GM19372 (cell line): ENCODE data around the gene FNDC3B.
"Not testable (repeated sequence)": the region's sequence is repeated elsewhere in the genome, so short reads cannot be mapped to it uniquely, and the experiment has no call there.

Source experiments
- ATAC-seq: cut with Tn5 transposase; IDR thresholded peaks from one replicate; pipeline ENCODE4 v1.9.1; 2021; ENCODE audit warnings: mild to moderate bottlenecking, low read depth, moderate library complexity; ENCODE audit not compliant: unreplicated experiment

The FNDC3B gene

GRCh38 chr3:172247525-172248274 is 208.3 kb downstream of the FNDC3B start:
- ATAC-seq = no peak

DNA sequence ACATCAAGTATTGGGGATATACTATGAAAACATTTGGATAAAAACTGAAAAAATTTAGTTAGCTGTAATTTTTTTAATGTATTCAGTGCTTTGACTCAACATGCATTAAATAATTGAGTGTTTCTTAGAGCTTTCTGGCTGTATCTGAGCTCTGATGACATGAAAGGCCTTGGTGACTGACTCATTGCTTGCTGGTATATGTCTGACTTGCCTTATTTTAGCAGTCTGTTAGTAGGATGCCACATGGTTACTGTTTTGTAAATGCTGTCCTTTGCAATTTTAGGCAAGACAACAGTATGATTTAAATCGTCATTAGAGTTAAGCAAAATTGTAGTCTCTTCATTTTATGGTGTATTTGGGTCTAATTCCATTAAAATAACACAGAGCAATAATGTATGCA is 209.7 kb downstream of the FNDC3B start:
- no peak for ATAC-seq

DNA sequence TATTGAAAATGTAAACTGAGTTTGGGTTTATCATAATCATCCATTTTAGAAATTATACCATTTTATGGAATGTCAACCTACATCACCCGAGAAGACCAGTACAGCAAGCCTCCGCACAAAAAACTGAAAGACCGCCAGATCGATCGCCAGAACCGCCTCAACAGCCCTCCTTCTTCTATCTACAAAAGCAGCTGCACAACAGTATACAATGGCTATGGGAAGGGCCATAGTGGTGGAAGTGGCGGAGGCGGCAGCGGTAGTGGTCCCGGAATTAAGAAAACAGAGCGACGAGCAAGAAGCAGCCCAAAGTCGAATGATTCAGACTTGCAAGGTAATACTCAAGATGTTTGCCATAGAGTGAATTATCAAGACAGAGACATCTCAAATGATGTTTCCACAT is 211.8 kb downstream of the FNDC3B start:
- ATAC-seq = no peak

GRCh38 chr3:172253200-172253599 is 213.8 kb downstream of the FNDC3B start:
- ATAC-seq = no peak

DNA sequence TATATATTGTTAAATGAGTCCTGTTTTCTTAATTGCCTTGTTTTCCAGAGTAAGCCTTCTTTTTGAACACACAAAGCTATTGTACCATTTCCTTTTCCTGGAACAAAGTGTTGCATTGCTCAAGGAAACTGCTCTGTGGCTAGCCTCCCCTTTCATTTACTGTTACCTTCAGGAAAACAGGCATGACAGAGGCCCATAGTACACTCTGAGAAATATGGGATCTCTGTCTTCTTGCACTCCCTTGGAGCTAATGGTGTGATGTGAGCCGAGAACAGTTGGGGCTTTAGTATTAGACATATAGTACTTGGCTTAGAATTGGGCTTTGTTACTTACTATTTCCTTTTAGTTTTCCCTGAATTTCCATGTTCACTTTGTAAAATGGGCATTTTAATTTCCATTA is 215.2 kb downstream of the FNDC3B start:
- no peak for ATAC-seq

GRCh38 chr3:172255321-172255720 is 215.9 kb downstream of the FNDC3B start:
- not testable (repeated sequence) for ATAC-seq

- ATAC-seq = no peak
Measured at GRCh38 chr3:172256101-172256734, 216.8 kb downstream of the FNDC3B start.

DNA sequence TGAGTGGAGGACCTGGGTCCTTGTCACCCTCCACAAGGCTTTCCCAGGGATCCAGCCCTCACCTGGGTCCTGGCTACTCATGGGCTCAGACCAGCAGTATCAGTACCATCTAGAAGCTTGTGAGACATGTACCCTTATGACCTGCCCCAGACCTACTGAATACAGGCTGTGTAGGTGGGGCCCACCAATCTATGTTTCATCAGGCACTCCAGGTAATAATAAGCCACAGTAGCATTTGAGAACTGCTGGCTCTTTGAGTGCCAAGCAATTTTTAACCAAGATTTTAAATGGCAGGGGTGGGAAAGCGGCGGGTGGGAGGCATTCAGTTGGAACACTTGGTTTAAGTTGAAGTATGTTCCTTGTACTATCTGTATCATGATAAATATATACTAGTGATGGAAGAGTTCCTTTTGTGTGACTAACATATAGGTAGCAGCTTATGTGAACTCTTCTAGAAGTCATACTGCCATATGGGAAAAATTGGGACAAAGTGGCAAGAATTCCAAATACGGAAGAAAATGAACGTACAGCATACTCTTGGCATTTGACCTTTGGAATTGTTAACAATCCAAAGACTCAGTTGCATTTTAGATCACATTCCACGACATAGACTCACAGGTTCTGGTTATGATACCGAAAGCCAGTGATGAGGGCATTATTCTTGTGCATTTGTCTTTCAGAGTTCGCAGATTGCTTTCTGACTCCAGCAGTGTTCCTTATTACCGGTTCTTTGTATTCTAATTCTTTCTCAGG is 218.4 kb downstream of the FNDC3B start:
- no peak for ATAC-seq

DNA sequence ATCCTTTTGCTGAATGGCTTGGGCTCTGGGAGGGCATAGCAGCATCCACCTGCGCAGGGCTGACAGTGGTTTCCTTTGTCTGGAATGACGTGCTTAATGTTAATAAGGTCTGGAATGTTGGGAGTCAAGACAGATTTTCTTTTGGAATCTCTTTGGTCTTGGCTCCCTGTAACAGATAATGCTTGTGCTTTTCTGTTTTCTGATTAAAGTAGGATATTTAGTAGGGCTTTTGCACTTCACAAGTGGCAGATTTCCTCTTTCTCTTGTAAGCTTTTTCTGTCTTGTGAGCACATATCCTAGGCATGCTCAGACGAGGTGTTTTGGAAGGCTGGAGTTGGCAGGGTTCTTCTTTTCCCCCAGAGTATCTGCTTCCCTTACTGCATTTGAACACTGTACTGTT is 219.2 kb downstream of the FNDC3B start:
- no peak for ATAC-seq

GRCh38 chr3:172259111-172259541 is 219.7 kb downstream of the FNDC3B start:
- ATAC-seq = no peak

DNA sequence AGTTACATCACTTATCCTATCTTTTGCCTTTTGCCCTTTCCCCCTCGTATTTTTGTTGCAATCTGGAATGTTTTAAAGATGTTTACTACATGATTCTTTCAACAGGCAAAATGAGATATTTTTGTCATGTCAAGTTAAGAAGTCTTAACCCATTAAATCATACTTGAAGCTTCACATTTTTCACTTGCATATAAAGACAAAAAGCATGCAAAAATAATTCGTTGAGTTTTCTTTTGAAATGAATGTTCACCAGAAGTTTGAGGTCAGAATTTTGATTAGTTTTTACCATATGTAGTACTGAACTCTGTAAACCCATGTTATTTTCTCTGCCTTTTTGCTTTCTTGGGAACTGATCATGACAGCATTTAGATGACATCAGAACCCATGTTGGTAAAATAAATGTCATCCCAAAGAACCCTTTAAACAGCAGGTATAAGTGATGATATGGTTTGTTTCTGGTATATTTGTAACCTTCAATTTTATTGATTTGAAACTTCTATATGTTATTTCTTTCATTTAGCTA is 220.4 kb downstream of the FNDC3B start:
- no peak for ATAC-seq

GRCh38 chr3:172260381-172260780 is 221.0 kb downstream of the FNDC3B start:
- no peak for ATAC-seq

DNA sequence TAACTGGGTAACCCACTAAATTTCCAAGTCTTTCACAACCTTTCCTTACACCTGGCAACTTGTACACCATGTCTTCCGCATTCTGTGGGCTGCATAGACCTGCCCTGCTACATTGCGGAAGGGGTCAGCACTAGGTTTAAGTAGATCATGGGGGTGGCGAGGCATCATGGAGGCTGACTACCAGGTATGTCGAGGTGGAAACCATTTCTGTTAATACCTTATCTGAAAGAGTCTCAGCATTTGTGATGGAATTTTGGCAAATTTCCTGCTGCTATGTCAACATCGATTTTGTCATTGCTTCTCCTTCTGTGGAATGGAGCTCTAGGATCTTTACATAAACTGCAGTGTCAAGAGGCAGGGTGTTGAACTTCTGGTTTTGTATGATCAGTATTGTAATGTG is 221.7 kb downstream of the FNDC3B start:
- ATAC-seq = no peak

- ATAC-seq = no peak
Measured at GRCh38 chr3:172262991-172263608, 223.7 kb downstream of the FNDC3B start.

DNA sequence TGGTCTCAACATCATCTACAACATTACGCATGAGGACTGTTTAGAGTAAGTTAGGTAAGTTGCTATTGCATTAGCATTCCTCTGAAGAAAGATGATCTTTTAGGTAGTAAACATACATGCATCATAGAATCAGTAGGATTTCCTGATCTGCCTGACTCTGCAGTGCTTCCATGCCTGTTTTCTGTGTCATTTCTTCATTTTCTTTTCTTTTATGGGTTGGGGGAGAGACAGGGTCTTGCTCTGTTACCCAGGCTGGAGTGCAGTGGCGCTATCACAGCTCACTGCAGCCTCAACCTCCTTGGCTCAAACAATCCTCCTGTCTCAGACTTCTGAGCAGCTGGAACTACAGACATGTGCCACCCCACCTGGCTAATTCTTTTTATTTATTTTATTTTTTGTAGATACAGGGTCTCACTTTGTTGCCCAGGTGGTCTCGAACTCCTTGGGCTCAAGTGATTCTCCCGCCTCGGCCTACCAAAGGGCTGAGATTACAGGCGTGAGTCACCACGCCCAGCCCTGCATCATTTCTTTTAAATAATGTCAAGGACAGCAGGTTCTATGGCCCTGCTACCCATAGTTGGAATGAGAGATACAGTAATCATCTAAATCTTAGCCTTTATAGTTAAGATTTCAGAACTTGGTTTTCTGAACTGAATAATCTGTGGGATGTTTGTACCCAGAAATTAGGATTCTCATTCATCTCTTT is 224.6 kb downstream of the FNDC3B start:
- no peak for ATAC-seq

- no peak for ATAC-seq
Measured at GRCh38 chr3:172266103-172266502, 226.7 kb downstream of the FNDC3B start.

GRCh38 chr3:172268425-172268824 is 229.0 kb downstream of the FNDC3B start:
- no peak for ATAC-seq

GRCh38 chr3:172268868-172269267 is 229.5 kb downstream of the FNDC3B start:
- ATAC-seq = no peak

GRCh38 chr3:172270557-172271166 is 231.3 kb downstream of the FNDC3B start:
- peak; percentile 91 for ATAC-seq
